H9 (cell line): ENCODE results near the gene PGBD5. TPM values are rescaled to one million over a fixed set of nuclear protein-coding genes. Genes with fewer than 3 reads are reported as not detected.

ENCODE experiments used
- DNase-seq: peaks from one replicate; pipeline ENCODE4 v3.0.0-alpha.2; 2017
- H2AFZ ChIP-seq: one replicate; pipeline ENCODE4 v1.6.1; 2013; ENCODE audit warnings: mild to moderate bottlenecking, low read length, control low read depth, moderate library complexity
- H2AK5ac ChIP-seq: 2 replicates; pipeline ENCODE4 v1.6.1; 2013; ENCODE audit warnings: low read length, control low read depth, mixed read lengths; ENCODE audit not compliant: insufficient read length
- H2BK120ac ChIP-seq: one replicate; pipeline ENCODE4 v1.6.1; 2013; ENCODE audit warnings: low read depth, mild to moderate bottlenecking, low read length, control low read depth, inconsistent platforms; ENCODE audit not compliant: poor library complexity, severe bottlenecking
- H2BK12ac ChIP-seq: 2 replicates; pipeline ENCODE4 v1.6.1; 2013; ENCODE audit warnings: low read length, control low read depth, mixed read lengths, low read depth; ENCODE audit not compliant: insufficient read length
- H2BK15ac ChIP-seq: 2 replicates; pipeline ENCODE4 v1.6.1; 2013; ENCODE audit warnings: low read depth, low read length, control low read depth
- H2BK20ac ChIP-seq: one replicate; pipeline ENCODE4 v1.6.1; 2013; ENCODE audit warnings: low read depth, mild to moderate bottlenecking, low read length, control low read depth, inconsistent platforms; ENCODE audit not compliant: poor library complexity, severe bottlenecking
- H2BK5ac ChIP-seq: 2 replicates; pipeline ENCODE4 v1.6.1; 2013; ENCODE audit warnings: low read length, control low read depth, mixed read lengths; ENCODE audit not compliant: insufficient read length
- H3K14ac ChIP-seq: 2 replicates; pipeline ENCODE4 v1.6.1; 2013; ENCODE audit warnings: low read length, control low read depth; ENCODE audit not compliant: insufficient read depth
- H3K18ac ChIP-seq: 2 replicates; pipeline ENCODE4 v1.6.1; 2013; ENCODE audit warnings: low read depth, mild to moderate bottlenecking, mixed read lengths, low read length, control low read depth; ENCODE audit not compliant: insufficient read length
- H3K23ac ChIP-seq: 2 replicates; pipeline ENCODE4 v1.6.1; 2013; ENCODE audit warnings: low read length, control low read depth, mixed read lengths, low read depth; ENCODE audit not compliant: insufficient read length
- H3K23me2 ChIP-seq: 2 replicates; pipeline ENCODE4 v1.6.1; 2013; ENCODE audit warnings: low read depth, mild to moderate bottlenecking, mixed read lengths, low read length, control low read depth; ENCODE audit not compliant: insufficient read length, poor library complexity, severe bottlenecking
- H3K27ac ChIP-seq: 2 replicates; pipeline ENCODE4 v1.5.1; 2013; ENCODE audit warnings: low read length, control low read depth, mixed read lengths, low read depth; ENCODE audit not compliant: insufficient read length
- H3K27me3 ChIP-seq: 2 replicates; pipeline ENCODE4 v1.6.1; 2013; ENCODE audit warnings: low read length, control low read depth, inconsistent platforms; ENCODE audit not compliant: insufficient read depth
- H3K4ac ChIP-seq: 2 replicates; pipeline ENCODE4 v1.6.1; 2013; ENCODE audit warnings: low read depth, mild to moderate bottlenecking, control low read depth, inconsistent platforms, low read length, moderate library complexity
- H3K4me1 ChIP-seq: 2 replicates; pipeline ENCODE4 v1.6.1; 2013; ENCODE audit warnings: low read length, control low read depth, inconsistent platforms; ENCODE audit not compliant: insufficient read depth
- H3K4me2 ChIP-seq: 2 replicates; pipeline ENCODE4 v1.6.1; 2013; ENCODE audit warnings: low read length, control low read depth, mixed read lengths; ENCODE audit not compliant: insufficient read length, insufficient read depth
- H3K56ac ChIP-seq: 2 replicates; pipeline ENCODE4 v1.6.1; 2013; ENCODE audit warnings: low read depth, mild to moderate bottlenecking, mixed read lengths, low read length, control low read depth; ENCODE audit not compliant: insufficient read length
- H3K79me1 ChIP-seq: 2 replicates; pipeline ENCODE4 v1.6.1; 2013; ENCODE audit warnings: low read depth, mild to moderate bottlenecking, moderate library complexity, low read length, control low read depth, inconsistent platforms; ENCODE audit not compliant: insufficient read depth, poor library complexity, severe bottlenecking
- H3K79me2 ChIP-seq: 2 replicates; pipeline ENCODE4 v1.6.1; 2013; ENCODE audit warnings: low read length, control low read depth, inconsistent platforms; ENCODE audit not compliant: insufficient read depth
- H3K9ac ChIP-seq: 2 replicates; pipeline ENCODE4 v1.6.1; 2013; ENCODE audit warnings: low read length, control low read depth, mixed read lengths; ENCODE audit not compliant: insufficient read length; ENCODE audit errors: extremely low read depth
- H3K9me3 ChIP-seq: one replicate; pipeline ENCODE4 v1.6.1; 2013; ENCODE audit warnings: low read depth, low read length, inconsistent platforms; ENCODE audit not compliant: control insufficient read depth
- H3T11ph ChIP-seq: one replicate; pipeline ENCODE4 v1.6.1; 2013; ENCODE audit warnings: mild to moderate bottlenecking, low read length, control low read depth, inconsistent platforms
- H4K20me1 ChIP-seq: one replicate; pipeline ENCODE4 v1.6.1; 2013; ENCODE audit not compliant: control insufficient read depth, insufficient read length, insufficient read depth
- H4K5ac ChIP-seq: 2 replicates; pipeline ENCODE4 v1.6.1; 2013; ENCODE audit warnings: low read depth, mild to moderate bottlenecking, mixed read lengths, low read length, control low read depth; ENCODE audit not compliant: insufficient read length
- H4K8ac ChIP-seq: replicated peaks from 2 replicates; pipeline ENCODE4 v1.6.1; 2013; ENCODE audit warnings: low read length, control low read depth, mixed read lengths, low read depth; ENCODE audit not compliant: insufficient read length
- H4K91ac ChIP-seq: 2 replicates; pipeline ENCODE4 v1.6.1; 2013; ENCODE audit warnings: low read depth, mild to moderate bottlenecking, moderate library complexity, mixed read lengths, low read length, control low read depth; ENCODE audit not compliant: insufficient read length
- H3K27ac Mint-ChIP-seq, 3 experiments: 2 replicates in 2 of 3; 3 replicates in 1 of 3; pipeline ENCODE4 v1.8.0; 2020 to 2021; ENCODE audit warnings: mixed read lengths in 3 of 3, mild to moderate bottlenecking in 1 of 3, moderate library complexity in 1 of 3
- H3K27me3 Mint-ChIP-seq: 2 replicates; pipeline ENCODE4 v1.8.0; 2021; ENCODE audit warnings: low read depth, mild to moderate bottlenecking, moderate library complexity, mixed read lengths
- H3K36me3 Mint-ChIP-seq, 3 experiments: 2 replicates in 2 of 3; 3 replicates in 1 of 3; pipeline ENCODE4 v1.8.0; 2020 to 2021; ENCODE audit warnings: low read depth in 3 of 3, mixed read lengths in 3 of 3; ENCODE audit not compliant: insufficient read depth in 1 of 3
- H3K4me1 Mint-ChIP-seq, 2 experiments: 2 replicates each; pipeline ENCODE4 v1.8.0; 2020; ENCODE audit warnings: mixed read lengths in 2 of 2
- H3K4me3 Mint-ChIP-seq, 2 experiments: 2 replicates in 1 of 2; 3 replicates in 1 of 2; pipeline ENCODE4 v1.8.0; 2020 to 2021; ENCODE audit warnings: mild to moderate bottlenecking in 2 of 2, mixed read lengths in 2 of 2, moderate library complexity in 1 of 2
- H3K9me3 Mint-ChIP-seq, 2 experiments: 2 replicates in 1 of 2; 3 replicates in 1 of 2; pipeline ENCODE4 v1.8.0; 2020; ENCODE audit warnings: mild to moderate bottlenecking in 2 of 2, mixed read lengths in 2 of 2, moderate library complexity in 1 of 2
- CTCF ChIP-seq: fragments of 200-600 bp; sonication (generic); conservative IDR thresholded peaks from 3 replicates; pipeline ENCODE4 v1.8.0; 2021; ENCODE audit warnings: antibody characterized with exemption, mild to moderate bottlenecking
- WGBS: extraction: QIAGEN DNeasy Blood & Tissue Kit; methylation state at CpG from one replicate; pipeline ENCODE4 v1.1.7; 2013; ENCODE audit warnings: missing lambda C conversion rate, low lambda C conversion rate, mixed read lengths; ENCODE audit not compliant: insufficient read length; ENCODE audit errors: extremely low coverage; 5-methylcytosine and 5-hydroxymethylcytosine counted together
- total RNA-seq: library from RNA; stranded (reverse); gene quantifications from 2 replicates; pipeline ENCODE4 v1.2.1, GENCODE V29; 2021

The PGBD5 gene
- total RNA-seq, 1 experiment from 2014 or later: 19.1 TPM

GRCh38 chr1:230342699-230343098, 83.4 kb downstream of the PGBD5 start:
- Histone ChIP-seq H3K27ac (no peak overlapping the region), H4K91ac (no peak overlapping the region), H3K4me1 (no peaks in the 10 kb centered on the region), H3K9ac (no peak overlapping the region), H4K8ac (no peak overlapping the region), H3K14ac (no peak overlapping the region), H3T11ph (no peak overlapping the region), H2AK5ac (no peak overlapping the region), H2BK12ac (no peak overlapping the region), H3K9me3 (no peaks in the 10 kb centered on the region), H2BK15ac (no peak overlapping the region), H3K27me3 (no peaks in the 10 kb centered on the region), H3K18ac (no peak overlapping the region), H2BK20ac (no peak overlapping the region), H3K4ac (no peak overlapping the region), H2AFZ (no peak overlapping the region), H3K23ac (no peak overlapping the region), H3K79me2 (no peaks in the 10 kb centered on the region), H3K56ac (no peak overlapping the region), H4K20me1 (no peaks in the 10 kb centered on the region), H3K79me1 (no peaks in the 10 kb centered on the region), H3K23me2 (no peaks in the 10 kb centered on the region), H3K4me2 (no peak overlapping the region), H2BK5ac (no peak overlapping the region), H4K5ac (no peak overlapping the region), H2BK120ac (no peak overlapping the region)
- no peak overlapping the region for H3K4me3 Mint-ChIP-seq
- DNase-seq: no peak
- peaks cover 4 to 15% of the 10 kb centered on the region in 2 experiments for H3K4me1 Mint-ChIP-seq
- no CpG with 5 or more reads among the region's 2 CpGs for WGBS
- H3K27me3 Mint-ChIP-seq: no peaks in the 10 kb centered on the region; the same call in 1 of the 2 replicates
- H3K27ac Mint-ChIP-seq: 0 out of 7 replicates have a peak overlapping the region, but pooled peaks of 1 of the 3 experiments have one; percentile 19
- TF ChIP-seq CTCF: no peak
- H3K36me3 Mint-ChIP-seq: peaks cover 8 to 20% (median 10%) of the 10 kb centered on the region in 3 experiments; a peak in 6 of 7 replicates
- no peaks in the 10 kb centered on the region for H3K9me3 Mint-ChIP-seq
